Activated T-helper 2 cell treated with anti-CD3 and anti-CD28 coated beads, Interferon-gamma antibody, Interleukin-2, Interleukin-4, amounts not matched to agents 10 μg/mL and 5 μg/mL and 100 μg/mL, durations not matched to agents 14 hours and 24 hours and 36 hours (primary cell): Measurements from ENCODE around the gene RHOBTB1. TPM values are rescaled to one million over a fixed set of nuclear protein-coding genes. Genes with fewer than 3 reads are reported as not detected.

Experiments used
- DNase-seq: peaks from one replicate; pipeline ENCODE4 v3.0.0; 2021; ENCODE audit warnings: low spot score
- H3K27ac Mint-ChIP-seq: one replicate; pipeline ENCODE4 v1.8.0; 2021; ENCODE audit warnings: mixed read lengths
- H3K27me3 Mint-ChIP-seq: one replicate; pipeline ENCODE4 v1.8.0; 2021; ENCODE audit warnings: low read depth, mixed read lengths
- H3K36me3 Mint-ChIP-seq: one replicate; pipeline ENCODE4 v1.8.0; 2021; ENCODE audit warnings: low read depth, mixed read lengths
- H3K4me1 Mint-ChIP-seq: one replicate; pipeline ENCODE4 v1.8.0; 2021; ENCODE audit warnings: low read depth, mixed read lengths
- H3K4me3 Mint-ChIP-seq: one replicate; pipeline ENCODE4 v1.8.0; 2021; ENCODE audit warnings: low read depth, mild to moderate bottlenecking, moderate library complexity, mixed read lengths
- H3K9me3 Mint-ChIP-seq: one replicate; pipeline ENCODE4 v1.8.0; 2021; ENCODE audit warnings: mixed read lengths
- intact Hi-C: fragments of 100-400 bp; cut with micrococcal nuclease; formaldehyde crosslinking; loops from one replicate; pipeline ENCODE4 v1.15.1; 2023
- total RNA-seq: library from RNA; stranded (reverse); gene quantifications from 2 replicates; pipeline ENCODE4 v1.2.3, GENCODE V29; 2022

Gene RHOBTB1
- total RNA-seq, 1 donor from 2014 or later = 0.30 TPM

- Mint-ChIP-seq H3K36me3 (no peaks in the 10 kb centered on the region), H3K4me3 (no peak overlapping the region), H3K27ac (no peak overlapping the region), H3K27me3 (peaks cover 27% of the 10 kb centered on the region), H3K4me1 (peaks cover 10% of the 10 kb centered on the region), H3K9me3 (no peaks in the 10 kb centered on the region)
- DNase-seq = no peak
- intact Hi-C loops = no loop called here
Measured at GRCh38 chr10:60827791-60828488, 116.0 kb downstream of the RHOBTB1 start.

DNA sequence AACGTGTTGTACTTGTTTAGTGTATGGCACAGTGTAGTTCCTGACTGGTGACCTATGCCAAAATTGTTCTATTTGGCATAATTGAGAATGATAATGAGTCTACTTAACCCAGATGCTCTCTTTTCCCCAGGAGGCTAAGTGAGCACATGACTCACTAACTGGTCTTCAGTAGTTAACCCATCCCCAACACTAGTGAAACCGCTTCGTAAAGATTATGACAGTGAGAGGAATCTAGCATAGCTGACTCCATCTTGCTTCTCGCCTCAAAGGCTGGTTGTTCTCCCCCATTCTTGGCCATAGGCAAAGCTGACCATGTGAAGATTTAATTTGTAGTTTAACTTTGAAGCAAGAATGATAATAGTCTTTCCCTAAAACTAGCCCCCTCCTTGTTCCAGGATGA, 118.5 kb downstream of the RHOBTB1 start:
- H3K27ac Mint-ChIP-seq = no peak overlapping the region
- DNase-seq = no peak
- intact Hi-C loops = no loop called here
- H3K4me3 Mint-ChIP-seq = no peak overlapping the region
- no peaks in the 10 kb centered on the region for H3K36me3 Mint-ChIP-seq
- H3K27me3 Mint-ChIP-seq = peaks cover 25% of the 10 kb centered on the region
- H3K9me3 Mint-ChIP-seq = no peaks in the 10 kb centered on the region
- peaks cover 12% of the 10 kb centered on the region for H3K4me1 Mint-ChIP-seq

DNA sequence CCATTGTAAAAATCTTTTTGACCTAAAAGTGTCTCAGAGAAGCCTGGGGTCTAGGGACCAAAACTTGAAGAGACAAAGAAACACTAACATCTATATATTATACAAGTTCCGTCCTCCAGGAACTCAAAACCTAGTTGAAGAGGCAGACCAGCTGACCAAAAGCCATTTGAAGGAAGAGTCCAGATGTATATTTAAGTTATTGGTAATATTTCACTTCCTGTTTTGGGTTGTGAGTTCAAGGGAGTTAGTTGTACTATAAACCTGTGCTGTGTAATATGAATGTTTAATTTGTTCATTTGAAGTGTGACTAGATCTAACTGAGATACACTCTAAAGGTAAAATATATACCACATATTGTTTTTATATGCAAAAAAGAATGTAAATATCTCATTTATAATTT, 120.7 kb downstream of the RHOBTB1 start:
- Mint-ChIP-seq H3K4me3 (no peak overlapping the region), H3K4me1 (peaks cover 16% of the 10 kb centered on the region), H3K27me3 (peaks cover 29% of the 10 kb centered on the region), H3K9me3 (no peaks in the 10 kb centered on the region), H3K27ac (no peak overlapping the region), H3K36me3 (no peaks in the 10 kb centered on the region)
- DNase-seq = no peak
- intact Hi-C loops = no loop called here

- H3K9me3 Mint-ChIP-seq = no peaks in the 10 kb centered on the region
- H3K4me1 Mint-ChIP-seq = peaks cover 11% of the 10 kb centered on the region
- H3K36me3 Mint-ChIP-seq = no peaks in the 10 kb centered on the region
- H3K27me3 Mint-ChIP-seq = peaks cover 31% of the 10 kb centered on the region
- no peak overlapping the region for H3K4me3 Mint-ChIP-seq
- no peak for DNase-seq
- H3K27ac Mint-ChIP-seq = no peak overlapping the region
- intact Hi-C loops = no loop called here
Measured at GRCh38 chr10:60822809-60823208, 121.2 kb downstream of the RHOBTB1 start.

DNA sequence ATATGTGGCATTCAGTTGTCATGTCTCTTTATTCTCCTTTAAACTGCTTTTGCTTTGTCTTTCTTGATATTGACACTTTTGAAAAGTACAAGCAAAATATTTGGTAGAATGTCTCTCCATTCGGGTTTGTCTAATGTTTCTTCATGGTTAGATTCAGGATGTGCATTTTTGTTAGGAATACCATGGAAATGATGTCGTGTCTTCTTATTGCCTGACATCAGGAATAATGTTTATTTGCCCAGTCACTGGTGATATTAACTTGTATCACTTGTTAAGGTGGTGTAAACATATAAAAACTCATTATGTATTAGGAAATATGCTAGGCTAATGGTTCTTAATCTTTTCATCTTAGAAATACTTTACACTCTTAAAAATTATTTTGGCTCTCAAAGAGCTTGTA, 122.3 kb downstream of the RHOBTB1 start:
- intact Hi-C loops = no loop called here
- H3K27ac Mint-ChIP-seq = no peak overlapping the region
- no peak for DNase-seq
- H3K36me3 Mint-ChIP-seq = no peaks in the 10 kb centered on the region
- H3K27me3 Mint-ChIP-seq = peaks cover 39% of the 10 kb centered on the region
- peaks cover 10% of the 10 kb centered on the region for H3K4me1 Mint-ChIP-seq
- no peaks in the 10 kb centered on the region for H3K9me3 Mint-ChIP-seq
- no peak overlapping the region for H3K4me3 Mint-ChIP-seq

GRCh38 chr10:60820093-60820754, 123.8 kb downstream of the RHOBTB1 start:
- H3K27me3 Mint-ChIP-seq = peaks cover 32% of the 10 kb centered on the region
- H3K4me1 Mint-ChIP-seq = peaks cover 13% of the 10 kb centered on the region
- H3K36me3 Mint-ChIP-seq = no peaks in the 10 kb centered on the region
- H3K27ac Mint-ChIP-seq = no peak overlapping the region
- H3K4me3 Mint-ChIP-seq = no peak overlapping the region
- H3K9me3 Mint-ChIP-seq = no peaks in the 10 kb centered on the region
- intact Hi-C loops = no loop called here
- no peak for DNase-seq

Other genes starting within 250 kb of the RHOBTB1 start
- 89.1 and 91.4 TPM in 2 replicates for gene CDK1, start 165.7 kb downstream of the RHOBTB1 start, total RNA-seq